Measurements from ENCODE around the gene ATF7IP2. TPM values are rescaled to one million over a fixed set of nuclear protein-coding genes. Genes with fewer than 3 reads are reported as not detected.
"Not testable (repeated sequence)": the region's sequence is repeated elsewhere in the genome, so short reads cannot be mapped to it uniquely, and the experiment has no call there.

Gene ATF7IP2
- total and polyA plus RNA-seq, 12 donors: 19.4 to 62.6 (median 35.8) TPM

- no peak for DNase-seq
- Histone ChIP-seq H3K27me3 (no peaks in the 10 kb centered on the region), H3K36me3 (peaks cover 0 to 21% (median 0%) of the 10 kb centered on the region in 9 donors), H3K9me3 (peaks cover 0 to 99% (median 69%) of the 10 kb centered on the region in 11 donors), H3K4me3 (no peak overlapping the region), H3K4me1 (peaks cover 0 to 8% (median 6%) of the 10 kb centered on the region in 9 donors), H3K27ac (no peak overlapping the region)
- no peak for TF ChIP-seq CTCF (IDR thresholded peaks at IDR 0.05)
- no peak for ATAC-seq
- intact Hi-C loops (cut with DNase I): no loop called here
- 98 to 100% methylated on average over 2 of the region's 2 CpGs for WGBS, 2 donors
These were observed 24.6 kb downstream of the ATF7IP2 start for GRCh38 chr16:10410469-10410868.

- ATAC-seq (no peak), DNase-seq (no peak)
- Histone ChIP-seq H3K4me3 (no peak overlapping the region), H3K36me3 (peaks cover 0 to 24% (median 2%) of the 10 kb centered on the region in 9 donors), H3K27me3 (no peaks in the 10 kb centered on the region), H3K27ac (no peak overlapping the region), H3K4me1 (no peaks in the 10 kb centered on the region), H3K9me3 (peaks cover 0 to 99% (median 75%) of the 10 kb centered on the region in 11 donors)
- intact Hi-C loops (cut with DNase I): no loop called here
- 94% methylated on average over 5 of the region's 5 CpGs for WGBS, 2 donors
- TF ChIP-seq CTCF (IDR thresholded peaks at IDR 0.05): no peak
These were observed 27.2 kb downstream of the ATF7IP2 start for GRCh38 chr16:10412935-10413601.

- intact Hi-C loops (cut with DNase I); H3K27ac ChIP-seq; H3K4me1 ChIP-seq; DNase-seq; ATAC-seq; H3K27me3 ChIP-seq; H3K4me3 ChIP-seq: not testable (repeated sequence)
- WGBS, 2 donors: 98 to 99% methylated on average over 6 of the region's 6 CpGs
- Histone ChIP-seq H3K9me3 (peaks cover 0 to 65% (median 36%) of the 10 kb centered on the region in 11 donors), H3K36me3 (peaks cover 0 to 35% (median 4%) of the 10 kb centered on the region in 9 donors)
These were observed 32.3 kb downstream of the ATF7IP2 start for GRCh38 chr16:10418204-10418603.

- DNase-seq: no peak
- Histone ChIP-seq H3K4me3 (no peak overlapping the region), H3K4me1 (no peaks in the 10 kb centered on the region), H3K27ac (no peak overlapping the region), H3K27me3 (no peaks in the 10 kb centered on the region), H3K36me3 (peaks cover 0 to 35% (median 4%) of the 10 kb centered on the region in 9 donors), H3K9me3 (peaks cover 0 to 52% (median 28%) of the 10 kb centered on the region in 11 donors)
- intact Hi-C loops (cut with DNase I): no loop called here
- TF ChIP-seq CTCF (IDR thresholded peaks at IDR 0.05): no peak
- ATAC-seq: no peak
- WGBS, 2 donors: 94 to 96% methylated on average over 3 of the region's 3 CpGs
These were observed 33.8 kb downstream of the ATF7IP2 start for GRCh38 chr16:10419701-10420100.

GRCh38 chr16:10421596-10421995, 35.7 kb downstream of the ATF7IP2 start:
- no peak overlapping the region for H3K4me3 ChIP-seq
- intact Hi-C loops (cut with DNase I): no loop called here
- 90 to 97% methylated on average over 3 of the region's 3 CpGs for WGBS, 2 donors
- ATAC-seq (no peak), DNase-seq (no peak)
- H3K36me3 ChIP-seq: peaks cover 0 to 28% (median 0%) of the 10 kb centered on the region in 9 donors
- H3K27ac ChIP-seq: no peak overlapping the region
- H3K4me1 ChIP-seq: no peaks in the 10 kb centered on the region
- no peak for TF ChIP-seq CTCF (IDR thresholded peaks at IDR 0.05)
- H3K9me3 ChIP-seq: peaks cover 0 to 33% (median 19%) of the 10 kb centered on the region in 11 donors
- no peaks in the 10 kb centered on the region for H3K27me3 ChIP-seq
